Liver (tissue), 3 donors: ENCODE measurements around the gene CYBA.

Experiments
- CTCF ChIP-seq: fragments of 150-350 bp; IDR thresholded peaks from 2 replicates; pipeline ENCODE4 v1.5.1; 2017; ENCODE audit warnings: improper control_type of control experiment, low read depth, low read length; ENCODE audit not compliant: missing input control
- GABPA ChIP-seq, 2 donors: IDR thresholded peaks in 1 of 2; conservative IDR thresholded peaks in 1 of 2; 2 replicates each; pipeline ENCODE4 v1.6.1; 2016; ENCODE audit warnings: antibody characterized with exemption in 2 of 2, mild to moderate bottlenecking in 1 of 2, moderate library complexity in 1 of 2
- JUND ChIP-seq, 2 donors: IDR thresholded peaks; 2 replicates each; pipeline ENCODE4 v1.6.1; 2016; ENCODE audit warnings: antibody characterized with exemption in 2 of 2
- REST ChIP-seq: IDR thresholded peaks from 2 replicates; pipeline ENCODE4 v1.6.1; 2016; ENCODE audit warnings: antibody characterized with exemption, mild to moderate bottlenecking
- RXRA ChIP-seq, 2 donors: IDR thresholded peaks; 2 replicates each; pipeline ENCODE4 v1.6.1; 2017 to 2018; ENCODE audit warnings: antibody characterized with exemption in 2 of 2, mild to moderate bottlenecking in 1 of 2
- YY1 ChIP-seq: IDR thresholded peaks from 2 replicates; pipeline ENCODE4 v1.6.1; 2016; ENCODE audit warnings: antibody characterized with exemption, mild to moderate bottlenecking
- ZBTB33 ChIP-seq: IDR thresholded peaks from 2 replicates; pipeline ENCODE4 v1.6.1; 2016; ENCODE audit warnings: antibody characterized with exemption
- donor health status: healthy.
- donor health status: healthy.

- TF ChIP-seq CTCF (no peak), GABPA (IDR thresholded peaks at IDR 0.05 in 1 of 2, conservative IDR thresholded peaks at IDR 0.05 in 1 of 2) (no peak), REST (no peak), ZBTB33 (no peak), RXRA (IDR thresholded peaks at IDR 0.05) (no peak), JUND (IDR thresholded peaks at IDR 0.05) (no peak), YY1 (no peak)
Measured at GRCh38 chr16:88633684-88634140, 17.1 kb downstream of the CYBA start.
